BLaER1 treated with 17β-estradiol and CSF1 and Interleukin-3, amounts not matched to agents 10 nM and 100 nM (cell line): ENCODE data around the gene NTN3.
A peak's percentile ranks its signal among the peaks of the same experiment; 100 is the strongest.

Experiments used
- H3K27ac ChIP-seq, 11 experiments: shearing (Covaris generic); formaldehyde crosslinking; 2 replicates each; pipeline ENCODE4 v1.8.1; 2022
- H3K27me3 ChIP-seq, 11 experiments: shearing (Covaris generic); formaldehyde crosslinking; 2 replicates each; pipeline ENCODE4 v1.8.1; 2022
- H3K36me3 ChIP-seq, 11 experiments: shearing (Covaris generic); formaldehyde crosslinking; 2 replicates each; pipeline ENCODE4 v1.8.1; 2022
- H3K4me1 ChIP-seq, 10 experiments: shearing (Covaris generic); formaldehyde crosslinking; 2 replicates each; pipeline ENCODE4 v1.8.1; 2022
- H3K4me2 ChIP-seq, 11 experiments: shearing (Covaris generic); formaldehyde crosslinking; 2 replicates each; pipeline ENCODE4 v1.8.1; 2022
- H3K4me3 ChIP-seq, 10 experiments: shearing (Covaris generic); formaldehyde crosslinking; 2 replicates each; pipeline ENCODE4 v1.8.1; 2022
- H3K9ac ChIP-seq, 11 experiments: shearing (Covaris generic); formaldehyde crosslinking; 2 replicates each; pipeline ENCODE4 v1.8.1; 2022
- H3K9me3 ChIP-seq, 11 experiments: shearing (Covaris generic); formaldehyde crosslinking; replicated peaks in 1 of 11; 2 replicates each; pipeline ENCODE4 v1.8.1; 2022
- H4K20me1 ChIP-seq, 11 experiments: shearing (Covaris generic); formaldehyde crosslinking; 2 replicates each; pipeline ENCODE4 v1.8.1; 2022
- Cebpa-rat ChIP-seq, 11 experiments: shearing (Covaris generic); IDR thresholded peaks; 2 replicates each; pipeline ENCODE4 v1.8.1; 2022

The NTN3 gene

GRCh38 chr16:2496223-2497115 is 25.4 kb downstream of the NTN3 start:
- H3K27ac ChIP-seq: peak overlapping the region in 6 of 11 experiments; percentile 10 to 51 (median 35); a peak in 9 of 22 replicates

GRCh38 chr16:2497116-2497630 is 26.1 kb downstream of the NTN3 start:
- Histone ChIP-seq H3K27ac (peak overlapping the region in 8 of 11 experiments; percentile 9 to 51 (median 35); a peak in 11 of 22 replicates), H3K4me3 (no peak overlapping the region; a peak in 1 of 20 replicates), H3K9ac (peak overlapping the region; percentile 5 to 71 (median 49); a peak in 17 of 22 replicates), H4K20me1 (peaks cover 5 to 100% (median 96%) of the 10 kb centered on the region in 11 experiments; a peak in 21 of 22 replicates), H3K4me2 (peak overlapping the region; percentile 63 to 86 (median 79)), H3K27me3 (no peaks in the 10 kb centered on the region), H3K4me1 (peaks cover 36 to 60% (median 51%) of the 10 kb centered on the region in 10 experiments), H3K9me3 (no peaks in the 10 kb centered on the region), H3K36me3 (peaks cover 13 to 89% (median 67%) of the 10 kb centered on the region in 11 experiments)
- no peak for TF ChIP-seq Cebpa-rat (IDR thresholded peaks at IDR 0.05)

More at GRCh38 chr16:2496223-2497115, 25.4 kb downstream of the NTN3 start:
- no peak overlapping the region for H3K4me3 ChIP-seq
- H3K9me3 ChIP-seq: no peaks in the 10 kb centered on the region
- H3K4me1 ChIP-seq: peaks cover 29 to 53% (median 44%) of the 10 kb centered on the region in 10 experiments
- no peak for TF ChIP-seq Cebpa-rat (IDR thresholded peaks at IDR 0.05)
- peak overlapping the region; percentile 63 to 86 (median 79) for H3K4me2 ChIP-seq
- H3K9ac ChIP-seq: peak overlapping the region in 8 of 11 experiments; percentile 45 to 71 (median 55); a peak in 10 of 22 replicates
- peaks cover 13 to 89% (median 62%) of the 10 kb centered on the region in 11 experiments for H3K36me3 ChIP-seq
- peaks cover 5 to 100% (median 96%) of the 10 kb centered on the region in 11 experiments; a peak in 21 of 22 replicates for H4K20me1 ChIP-seq
- H3K27me3 ChIP-seq: no peaks in the 10 kb centered on the region

GRCh38 chr16:2497695-2498484 is 26.8 kb downstream of the NTN3 start:
- peak overlapping the region in 6 of 11 experiments; percentile 15 to 51 (median 41); a peak in 10 of 22 replicates for H3K27ac ChIP-seq
- no peaks in the 10 kb centered on the region for H3K27me3 ChIP-seq
- peaks cover 44 to 67% (median 58%) of the 10 kb centered on the region in 10 experiments for H3K4me1 ChIP-seq
- H3K4me2 ChIP-seq: peak overlapping the region; percentile 63 to 86 (median 79)
- peaks cover 13 to 89% (median 69%) of the 10 kb centered on the region in 11 experiments for H3K36me3 ChIP-seq
- H3K9me3 ChIP-seq: no peaks in the 10 kb centered on the region
- H4K20me1 ChIP-seq: peaks cover 5 to 100% (median 97%) of the 10 kb centered on the region in 11 experiments; a peak in 21 of 22 replicates
- no peak for TF ChIP-seq Cebpa-rat (IDR thresholded peaks at IDR 0.05)
- peak overlapping the region; percentile 28 to 71 (median 49); a peak in 19 of 22 replicates for H3K9ac ChIP-seq
- peak overlapping the region in 1 of 10 experiments; percentile 17; a peak in 1 of 20 replicates for H3K4me3 ChIP-seq

GRCh38 chr16:2498531-2499253 is 27.6 kb downstream of the NTN3 start:
- no peaks in the 10 kb centered on the region for H3K9me3 ChIP-seq
- peaks cover 49 to 67% (median 59%) of the 10 kb centered on the region in 10 experiments for H3K4me1 ChIP-seq
- TF ChIP-seq Cebpa-rat (IDR thresholded peaks at IDR 0.05): no peak
- peak overlapping the region in 5 of 11 experiments; percentile 15 to 47 (median 37); a peak in 8 of 22 replicates for H3K27ac ChIP-seq
- peaks cover 5 to 100% (median 92%) of the 10 kb centered on the region in 11 experiments; a peak in 21 of 22 replicates for H4K20me1 ChIP-seq
- H3K4me3 ChIP-seq: no peak overlapping the region
- no peaks in the 10 kb centered on the region for H3K27me3 ChIP-seq
- H3K36me3 ChIP-seq: peaks cover 13 to 85% (median 66%) of the 10 kb centered on the region in 11 experiments
- peak overlapping the region; percentile 28 to 71 (median 49); a peak in 16 of 22 replicates for H3K9ac ChIP-seq
- peak overlapping the region; percentile 63 to 86 (median 79) for H3K4me2 ChIP-seq

GRCh38 chr16:2499454-2499853 is 28.4 kb downstream of the NTN3 start:
- no peaks in the 10 kb centered on the region for H3K27me3 ChIP-seq
- no peak overlapping the region for H3K27ac ChIP-seq
- peaks cover 5 to 94% (median 84%) of the 10 kb centered on the region in 11 experiments; a peak in 21 of 22 replicates for H4K20me1 ChIP-seq
- no peak overlapping the region; a peak in 1 of 22 replicates for H3K4me2 ChIP-seq
- H3K4me1 ChIP-seq: peaks cover 47 to 66% (median 58%) of the 10 kb centered on the region in 10 experiments
- peaks cover 13 to 77% (median 63%) of the 10 kb centered on the region in 11 experiments for H3K36me3 ChIP-seq
- H3K4me3 ChIP-seq: no peak overlapping the region
- H3K9ac ChIP-seq: peak overlapping the region in 4 of 11 experiments; percentile 28 to 59 (median 38); a peak in 2 of 22 replicates
- no peak for TF ChIP-seq Cebpa-rat (IDR thresholded peaks at IDR 0.05)
- no peaks in the 10 kb centered on the region for H3K9me3 ChIP-seq

- Histone ChIP-seq H3K4me3 (no peak overlapping the region), H3K27ac (no peak overlapping the region), H4K20me1 (peaks cover 5 to 94% (median 80%) of the 10 kb centered on the region in 11 experiments; a peak in 21 of 22 replicates), H3K36me3 (peaks cover 13 to 75% (median 63%) of the 10 kb centered on the region in 11 experiments), H3K27me3 (no peaks in the 10 kb centered on the region), H3K4me1 (peaks cover 47 to 64% (median 58%) of the 10 kb centered on the region in 10 experiments), H3K4me2 (no peak overlapping the region), H3K9ac (no peak overlapping the region), H3K9me3 (no peaks in the 10 kb centered on the region)
- no peak for TF ChIP-seq Cebpa-rat (IDR thresholded peaks at IDR 0.05)
Observed at GRCh38 chr16:2499890-2500429, 28.9 kb downstream of the NTN3 start.

GRCh38 chr16:2500430-2500917 is 29.4 kb downstream of the NTN3 start:
- H3K4me2 ChIP-seq: peak overlapping the region in 2 of 11 experiments; percentile 46 to 55; a peak in 2 of 22 replicates
- TF ChIP-seq Cebpa-rat (IDR thresholded peaks at IDR 0.05): no peak
- peak overlapping the region in 3 of 11 experiments; percentile 13 to 46 (median 18); a peak in 3 of 22 replicates for H3K9ac ChIP-seq
- H3K27me3 ChIP-seq: no peaks in the 10 kb centered on the region
- H3K4me1 ChIP-seq: peaks cover 47 to 63% (median 58%) of the 10 kb centered on the region in 10 experiments
- no peaks in the 10 kb centered on the region for H3K9me3 ChIP-seq
- no peak overlapping the region for H3K4me3 ChIP-seq
- no peak overlapping the region for H3K27ac ChIP-seq
- peaks cover 5 to 94% (median 75%) of the 10 kb centered on the region in 11 experiments; a peak in 21 of 22 replicates for H4K20me1 ChIP-seq
- H3K36me3 ChIP-seq: peaks cover 13 to 72% (median 63%) of the 10 kb centered on the region in 11 experiments
